H1 (cell line): ENCODE data around the gene C22orf31.

Experiments
- ASH2L ChIP-seq: fragments of 200-600, 300-600 bp; sonication (generic); IDR thresholded peaks from one replicate; pipeline ENCODE4 v1.7.1; 2017; ENCODE audit warnings: low read length
- BRCA1 ChIP-seq: IDR thresholded peaks from 2 replicates; pipeline ENCODE4 v1.6.1; 2012; ENCODE audit warnings: low read depth, low read length, improper control_type of control experiment
- CREB1 ChIP-seq: IDR thresholded peaks from 2 replicates; pipeline ENCODE4 v1.6.1; 2012; ENCODE audit warnings: inconsistent platforms
- EZH2 ChIP-seq: fragments of 200-600 bp; sonication (generic); IDR thresholded peaks from 2 replicates; pipeline ENCODE4 v1.7.1; 2012; ENCODE audit warnings: low read depth, mild to moderate bottlenecking, moderate library complexity, low read length, inconsistent platforms; ENCODE audit not compliant: severe bottlenecking
- JUN ChIP-seq: IDR thresholded peaks from 2 replicates; pipeline ENCODE4 v1.6.1; 2011; ENCODE audit warnings: low read depth, mild to moderate bottlenecking, improper control_type of control experiment, low read length
- MAFK ChIP-seq: IDR thresholded peaks from 2 replicates; pipeline ENCODE4 v1.6.1; 2012; ENCODE audit warnings: low read depth, mild to moderate bottlenecking, improper control_type of control experiment, low read length
- POLR2A ChIP-seq, 2 experiments: IDR thresholded peaks; 1 replicate in 1 of 2; 2 replicates in 1 of 2; pipeline ENCODE4 v1.6.1; 2011; ENCODE audit warnings: low read depth in 2 of 2, low read length in 2 of 2, mild to moderate bottlenecking in 2 of 2; ENCODE audit errors: control extremely low read depth in 1 of 2
- POLR2AphosphoS5 ChIP-seq: IDR thresholded peaks from 2 replicates; pipeline ENCODE4 v1.6.1; 2011; ENCODE audit warnings: low read depth, low read length
- RFX5 ChIP-seq: IDR thresholded peaks from 2 replicates; pipeline ENCODE4 v1.6.1; 2011; ENCODE audit warnings: low read depth, low read length, improper control_type of control experiment, borderline replicate concordance
- YY1 ChIP-seq: IDR thresholded peaks from 2 replicates; pipeline ENCODE4 v1.6.1; 2011; ENCODE audit warnings: low read depth, mild to moderate bottlenecking, low read length
- TF ChIP-seq, protein P1 (sequence below), 3 experiments: IDR thresholded peaks; 1 replicate in 2 of 3; 2 replicates in 1 of 3; pipeline versions ENCODE4 v1.5.1 to v1.6.1; 2011; ENCODE audit warnings: low read length in 3 of 3, mild to moderate bottlenecking in 3 of 3, inconsistent platforms in 2 of 3, low read depth in 1 of 3, moderate library complexity in 1 of 3; ENCODE audit not compliant: insufficient read depth in 1 of 3; ENCODE audit errors: control extremely low read depth in 1 of 3
- TF ChIP-seq, protein P2 (sequence below): IDR thresholded peaks from 2 replicates; pipeline ENCODE4 v1.6.1; 2011; ENCODE audit warnings: low read length, improper control_type of control experiment
- TF ChIP-seq, protein P3 (sequence below): IDR thresholded peaks from 2 replicates; pipeline ENCODE4 v1.6.1; 2011; ENCODE audit warnings: low read depth, mild to moderate bottlenecking, low read length; ENCODE audit not compliant: insufficient read depth
- TF ChIP-seq, protein P4 (sequence below): IDR thresholded peaks from 2 replicates; pipeline ENCODE4 v1.6.1; 2012; ENCODE audit warnings: low read length, inconsistent platforms

- TF ChIP-seq, protein P1, sequence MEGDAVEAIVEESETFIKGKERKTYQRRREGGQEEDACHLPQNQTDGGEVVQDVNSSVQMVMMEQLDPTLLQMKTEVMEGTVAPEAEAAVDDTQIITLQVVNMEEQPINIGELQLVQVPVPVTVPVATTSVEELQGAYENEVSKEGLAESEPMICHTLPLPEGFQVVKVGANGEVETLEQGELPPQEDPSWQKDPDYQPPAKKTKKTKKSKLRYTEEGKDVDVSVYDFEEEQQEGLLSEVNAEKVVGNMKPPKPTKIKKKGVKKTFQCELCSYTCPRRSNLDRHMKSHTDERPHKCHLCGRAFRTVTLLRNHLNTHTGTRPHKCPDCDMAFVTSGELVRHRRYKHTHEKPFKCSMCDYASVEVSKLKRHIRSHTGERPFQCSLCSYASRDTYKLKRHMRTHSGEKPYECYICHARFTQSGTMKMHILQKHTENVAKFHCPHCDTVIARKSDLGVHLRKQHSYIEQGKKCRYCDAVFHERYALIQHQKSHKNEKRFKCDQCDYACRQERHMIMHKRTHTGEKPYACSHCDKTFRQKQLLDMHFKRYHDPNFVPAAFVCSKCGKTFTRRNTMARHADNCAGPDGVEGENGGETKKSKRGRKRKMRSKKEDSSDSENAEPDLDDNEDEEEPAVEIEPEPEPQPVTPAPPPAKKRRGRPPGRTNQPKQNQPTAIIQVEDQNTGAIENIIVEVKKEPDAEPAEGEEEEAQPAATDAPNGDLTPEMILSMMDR (IDR thresholded peaks at IDR 0.05; ENCODE audit: control extremely low read depth in 1 of 3, insufficient read depth in 1 of 3, low read depth in 1 of 3, low read length in 3 of 3): no peak
- TF ChIP-seq POLR2AphosphoS5: no peak
- no peak for TF ChIP-seq MAFK
- TF ChIP-seq POLR2A (IDR thresholded peaks at IDR 0.05; ENCODE audit: control extremely low read depth in 1 of 2, low read depth in 2 of 2, low read length in 2 of 2): no peak
- TF ChIP-seq YY1: no peak
- TF ChIP-seq, protein P2, sequence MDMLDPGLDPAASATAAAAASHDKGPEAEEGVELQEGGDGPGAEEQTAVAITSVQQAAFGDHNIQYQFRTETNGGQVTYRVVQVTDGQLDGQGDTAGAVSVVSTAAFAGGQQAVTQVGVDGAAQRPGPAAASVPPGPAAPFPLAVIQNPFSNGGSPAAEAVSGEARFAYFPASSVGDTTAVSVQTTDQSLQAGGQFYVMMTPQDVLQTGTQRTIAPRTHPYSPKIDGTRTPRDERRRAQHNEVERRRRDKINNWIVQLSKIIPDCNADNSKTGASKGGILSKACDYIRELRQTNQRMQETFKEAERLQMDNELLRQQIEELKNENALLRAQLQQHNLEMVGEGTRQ: no peak
- TF ChIP-seq RFX5: no peak
- TF ChIP-seq BRCA1: no peak
- no peak for TF ChIP-seq ASH2L
- no peak for TF ChIP-seq JUN
- no peak for TF ChIP-seq EZH2
- TF ChIP-seq, protein P3, sequence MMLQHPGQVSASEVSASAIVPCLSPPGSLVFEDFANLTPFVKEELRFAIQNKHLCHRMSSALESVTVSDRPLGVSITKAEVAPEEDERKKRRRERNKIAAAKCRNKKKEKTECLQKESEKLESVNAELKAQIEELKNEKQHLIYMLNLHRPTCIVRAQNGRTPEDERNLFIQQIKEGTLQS: no peak
- TF ChIP-seq, protein P4, sequence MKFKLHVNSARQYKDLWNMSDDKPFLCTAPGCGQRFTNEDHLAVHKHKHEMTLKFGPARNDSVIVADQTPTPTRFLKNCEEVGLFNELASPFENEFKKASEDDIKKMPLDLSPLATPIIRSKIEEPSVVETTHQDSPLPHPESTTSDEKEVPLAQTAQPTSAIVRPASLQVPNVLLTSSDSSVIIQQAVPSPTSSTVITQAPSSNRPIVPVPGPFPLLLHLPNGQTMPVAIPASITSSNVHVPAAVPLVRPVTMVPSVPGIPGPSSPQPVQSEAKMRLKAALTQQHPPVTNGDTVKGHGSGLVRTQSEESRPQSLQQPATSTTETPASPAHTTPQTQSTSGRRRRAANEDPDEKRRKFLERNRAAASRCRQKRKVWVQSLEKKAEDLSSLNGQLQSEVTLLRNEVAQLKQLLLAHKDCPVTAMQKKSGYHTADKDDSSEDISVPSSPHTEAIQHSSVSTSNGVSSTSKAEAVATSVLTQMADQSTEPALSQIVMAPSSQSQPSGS: no peak
- no peak for TF ChIP-seq CREB1
Observed at GRCh38 chr22:29022101-29022817, 39.4 kb downstream of the C22orf31 start.
